ENCODE measurements around the gene B3GAT1. TPM values are rescaled to one million over a fixed set of nuclear protein-coding genes. Genes with fewer than 3 reads are reported as not detected.
A peak's percentile ranks its signal among the peaks of the same experiment; 100 is the strongest.

B3GAT1 gene
- total and polyA plus RNA-seq, 4 donors, result 0.16 to 0.39 TPM; not detected in 2

- H3K4me1 ChIP-seq (ENCODE audit: control insufficient read depth in 1 of 2, insufficient read depth in 2 of 2, low read length in 2 of 2), result no peaks in the 10 kb centered on the region
- ATAC-seq (ENCODE audit: low FRiP score) (no peak), DNase-seq (no peak)
- H3K9me3 ChIP-seq (ENCODE audit: control insufficient read depth, low read length), result no peaks in the 10 kb centered on the region
- intact Hi-C loops (cut with DNase I), result no loop called here
- no peak overlapping the region for H3K27ac ChIP-seq (ENCODE audit: low read depth in 1 of 2, low read length in 2 of 2)
- H3K36me3 ChIP-seq (ENCODE audit: control insufficient read depth in 1 of 2, insufficient read depth in 2 of 2, low read length in 1 of 2), result no peaks in the 10 kb centered on the region
- 89 to 92% methylated on average over 14 of the region's 14 CpGs for WGBS, 2 donors
- H3K27me3 ChIP-seq (ENCODE audit: control insufficient read depth in 1 of 2, insufficient read depth in 2 of 2, low read length in 1 of 2), result no peaks in the 10 kb centered on the region
- H3K4me3 ChIP-seq (ENCODE audit: low read length in 2 of 2), result no peak overlapping the region
These were observed 27.6 kb downstream of the B3GAT1 start for GRCh38 chr11:134384406-134384805.

- intact Hi-C loops (cut with DNase I), result no loop called here
- DNase-seq (no peak), ATAC-seq (ENCODE audit: low FRiP score) (no peak)
- Histone ChIP-seq H3K27me3 (ENCODE audit: control insufficient read depth in 1 of 2, insufficient read depth in 2 of 2, low read length in 1 of 2) (no peaks in the 10 kb centered on the region), H3K36me3 (ENCODE audit: control insufficient read depth in 1 of 2, insufficient read depth in 2 of 2, low read length in 1 of 2) (no peaks in the 10 kb centered on the region), H3K4me3 (ENCODE audit: low read length in 2 of 2) (no peak overlapping the region), H3K4me1 (ENCODE audit: control insufficient read depth in 1 of 2, insufficient read depth in 2 of 2, low read length in 2 of 2) (no peaks in the 10 kb centered on the region), H3K9me3 (ENCODE audit: control insufficient read depth, low read length) (no peaks in the 10 kb centered on the region), H3K27ac (ENCODE audit: low read depth in 1 of 2, low read length in 2 of 2) (no peak overlapping the region)
- 92% methylated on average over 74 to 78 of the region's 78 CpGs for WGBS, 2 donors
These were observed 28.3 kb downstream of the B3GAT1 start for GRCh38 chr11:134383576-134384221.

- no peaks in the 10 kb centered on the region for H3K27me3 ChIP-seq (ENCODE audit: control insufficient read depth in 1 of 2, insufficient read depth in 2 of 2, low read length in 1 of 2)
- H3K9me3 ChIP-seq (ENCODE audit: control insufficient read depth, low read length), result no peaks in the 10 kb centered on the region
- WGBS, 2 donors, result 96 to 97% methylated on average over 24 of the region's 24 CpGs
- intact Hi-C loops (cut with DNase I), result no loop called here
- no peak overlapping the region for H3K27ac ChIP-seq (ENCODE audit: low read depth in 1 of 2, low read length in 2 of 2)
- no peaks in the 10 kb centered on the region for H3K36me3 ChIP-seq (ENCODE audit: control insufficient read depth in 1 of 2, insufficient read depth in 2 of 2, low read length in 1 of 2)
- no peak overlapping the region for H3K4me3 ChIP-seq (ENCODE audit: low read length in 2 of 2)
- no peaks in the 10 kb centered on the region for H3K4me1 ChIP-seq (ENCODE audit: control insufficient read depth in 1 of 2, insufficient read depth in 2 of 2, low read length in 2 of 2)
- ATAC-seq (ENCODE audit: low FRiP score), result no peak
- DNase-seq, result no peak
These were observed 29.2 kb downstream of the B3GAT1 start for GRCh38 chr11:134382830-134383229.

GRCh38 chr11:134382257-134382656, 29.8 kb downstream of the B3GAT1 start:
- H3K4me3 ChIP-seq (ENCODE audit: low read length in 2 of 2), result no peak overlapping the region
- ATAC-seq (ENCODE audit: low FRiP score) (no peak), DNase-seq (no peak)
- H3K9me3 ChIP-seq (ENCODE audit: control insufficient read depth, low read length), result no peaks in the 10 kb centered on the region
- H3K27ac ChIP-seq (ENCODE audit: low read depth in 1 of 2, low read length in 2 of 2), result no peak overlapping the region
- WGBS, 2 donors, result 92 to 95% methylated on average over 8 of the region's 8 CpGs
- no peaks in the 10 kb centered on the region for H3K36me3 ChIP-seq (ENCODE audit: control insufficient read depth in 1 of 2, insufficient read depth in 2 of 2, low read length in 1 of 2)
- H3K27me3 ChIP-seq (ENCODE audit: control insufficient read depth in 1 of 2, insufficient read depth in 2 of 2, low read length in 1 of 2), result no peaks in the 10 kb centered on the region
- intact Hi-C loops (cut with DNase I), result no loop called here
- H3K4me1 ChIP-seq (ENCODE audit: control insufficient read depth in 1 of 2, insufficient read depth in 2 of 2, low read length in 2 of 2), result no peaks in the 10 kb centered on the region

- WGBS, 2 donors, result 80 to 84% methylated on average over 4 of the region's 4 CpGs
These were observed 31.3 kb downstream of the B3GAT1 start for GRCh38 chr11:134380785-134381184.

GRCh38 chr11:134380229-134380628, 31.8 kb downstream of the B3GAT1 start:
- H3K36me3 ChIP-seq (ENCODE audit: control insufficient read depth in 1 of 2, insufficient read depth in 2 of 2, low read length in 1 of 2), result no peaks in the 10 kb centered on the region
- H3K9me3 ChIP-seq (ENCODE audit: control insufficient read depth, low read length), result no peaks in the 10 kb centered on the region
- H3K27me3 ChIP-seq (ENCODE audit: control insufficient read depth in 1 of 2, insufficient read depth in 2 of 2, low read length in 1 of 2), result no peaks in the 10 kb centered on the region
- WGBS, 2 donors, result 90 to 92% methylated on average over 12 of the region's 12 CpGs
- no peak for DNase-seq
- H3K4me1 ChIP-seq (ENCODE audit: control insufficient read depth in 1 of 2, insufficient read depth in 2 of 2, low read length in 2 of 2), result no peaks in the 10 kb centered on the region
- no peak overlapping the region for H3K4me3 ChIP-seq (ENCODE audit: low read length in 2 of 2)
- intact Hi-C loops (cut with DNase I), result no loop called here
- no peak overlapping the region for H3K27ac ChIP-seq (ENCODE audit: low read depth in 1 of 2, low read length in 2 of 2)
- no peak for ATAC-seq (ENCODE audit: low FRiP score)

More at GRCh38 chr11:134380785-134381184, 31.3 kb downstream of the B3GAT1 start:
- no peak overlapping the region for H3K4me3 ChIP-seq (ENCODE audit: low read length in 2 of 2)
- no peaks in the 10 kb centered on the region for H3K27me3 ChIP-seq (ENCODE audit: control insufficient read depth in 1 of 2, insufficient read depth in 2 of 2, low read length in 1 of 2)
- ATAC-seq (ENCODE audit: low FRiP score), result no peak
- H3K9me3 ChIP-seq (ENCODE audit: control insufficient read depth, low read length), result no peaks in the 10 kb centered on the region
- H3K27ac ChIP-seq (ENCODE audit: low read depth in 1 of 2, low read length in 2 of 2), result no peak overlapping the region
- H3K4me1 ChIP-seq (ENCODE audit: control insufficient read depth in 1 of 2, insufficient read depth in 2 of 2, low read length in 2 of 2), result no peaks in the 10 kb centered on the region
- no peak for DNase-seq
- no peaks in the 10 kb centered on the region for H3K36me3 ChIP-seq (ENCODE audit: control insufficient read depth in 1 of 2, insufficient read depth in 2 of 2, low read length in 1 of 2)
- intact Hi-C loops (cut with DNase I), result no loop called here

GRCh38 chr11:134379241-134379640, 32.8 kb downstream of the B3GAT1 start:
- Histone ChIP-seq H3K36me3 (ENCODE audit: control insufficient read depth in 1 of 2, insufficient read depth in 2 of 2, low read length in 1 of 2) (no peaks in the 10 kb centered on the region), H3K4me1 (ENCODE audit: control insufficient read depth in 1 of 2, insufficient read depth in 2 of 2, low read length in 2 of 2) (no peaks in the 10 kb centered on the region), H3K4me3 (ENCODE audit: low read length in 2 of 2) (no peak overlapping the region), H3K27ac (ENCODE audit: low read depth in 1 of 2, low read length in 2 of 2) (no peak overlapping the region), H3K9me3 (ENCODE audit: control insufficient read depth, low read length) (no peaks in the 10 kb centered on the region), H3K27me3 (ENCODE audit: control insufficient read depth in 1 of 2, insufficient read depth in 2 of 2, low read length in 1 of 2) (no peaks in the 10 kb centered on the region)
- intact Hi-C loops (cut with DNase I), result no loop called here
- WGBS, 2 donors, result 89 to 91% methylated on average over 2 of the region's 2 CpGs
- DNase-seq (no peak), ATAC-seq (ENCODE audit: low FRiP score) (no peak)

- Histone ChIP-seq H3K27ac (ENCODE audit: low read depth in 1 of 2, low read length in 2 of 2) (no peak overlapping the region), H3K36me3 (ENCODE audit: control insufficient read depth in 1 of 2, insufficient read depth in 2 of 2, low read length in 1 of 2) (no peaks in the 10 kb centered on the region), H3K4me1 (ENCODE audit: control insufficient read depth in 1 of 2, insufficient read depth in 2 of 2, low read length in 2 of 2) (no peaks in the 10 kb centered on the region), H3K27me3 (ENCODE audit: control insufficient read depth in 1 of 2, insufficient read depth in 2 of 2, low read length in 1 of 2) (no peaks in the 10 kb centered on the region), H3K4me3 (ENCODE audit: low read length in 2 of 2) (no peak overlapping the region), H3K9me3 (ENCODE audit: control insufficient read depth, low read length) (no peaks in the 10 kb centered on the region)
- intact Hi-C loops (cut with DNase I), result no loop called here
- no peak for ATAC-seq (ENCODE audit: low FRiP score)
- DNase-seq, result peak; percentile 35 to 54
- WGBS, 2 donors, result 84 to 86% methylated on average over 14 of the region's 14 CpGs
These were observed 34.2 kb downstream of the B3GAT1 start for GRCh38 chr11:134377876-134378275.

- WGBS, 2 donors, result 77 to 79% methylated on average over 18 of the region's 18 CpGs
- no peaks in the 10 kb centered on the region for H3K36me3 ChIP-seq (ENCODE audit: control insufficient read depth in 1 of 2, insufficient read depth in 2 of 2, low read length in 1 of 2)
- H3K27ac ChIP-seq (ENCODE audit: low read depth in 1 of 2, low read length in 2 of 2), result no peak overlapping the region
- no peaks in the 10 kb centered on the region for H3K9me3 ChIP-seq (ENCODE audit: control insufficient read depth, low read length)
- H3K4me3 ChIP-seq (ENCODE audit: low read length in 2 of 2), result no peak overlapping the region
- H3K27me3 ChIP-seq (ENCODE audit: control insufficient read depth in 1 of 2, insufficient read depth in 2 of 2, low read length in 1 of 2), result no peaks in the 10 kb centered on the region
- no peaks in the 10 kb centered on the region for H3K4me1 ChIP-seq (ENCODE audit: control insufficient read depth in 1 of 2, insufficient read depth in 2 of 2, low read length in 2 of 2)
- intact Hi-C loops (cut with DNase I), result no loop called here
- ATAC-seq (ENCODE audit: low FRiP score) (no peak), DNase-seq (peak; percentile 25 to 52)
These were observed 35.7 kb downstream of the B3GAT1 start for GRCh38 chr11:134376150-134376921.
